HG03575 (cell line): ENCODE data around the gene E4F1.
"Not testable (repeated sequence)": the region's sequence is repeated elsewhere in the genome, so short reads cannot be mapped to it uniquely, and the experiment has no call there.

Experiments used
- ATAC-seq: cut with Tn5 transposase; IDR thresholded peaks from one replicate; pipeline ENCODE4 v1.9.1; 2021; ENCODE audit not compliant: unreplicated experiment, insufficient number of reproducible peaks, low FRiP score; ENCODE audit errors: extremely low read depth

E4F1 gene

GRCh38 chr16:2237102-2237482 lies 13.7 kb downstream of the E4F1 start:
- ATAC-seq: no peak

- ATAC-seq: no peak
Measured at GRCh38 chr16:2237493-2238149, 14.2 kb downstream of the E4F1 start.

GRCh38 chr16:2238150-2238837 lies 14.9 kb downstream of the E4F1 start:
- ATAC-seq: no peak

DNA sequence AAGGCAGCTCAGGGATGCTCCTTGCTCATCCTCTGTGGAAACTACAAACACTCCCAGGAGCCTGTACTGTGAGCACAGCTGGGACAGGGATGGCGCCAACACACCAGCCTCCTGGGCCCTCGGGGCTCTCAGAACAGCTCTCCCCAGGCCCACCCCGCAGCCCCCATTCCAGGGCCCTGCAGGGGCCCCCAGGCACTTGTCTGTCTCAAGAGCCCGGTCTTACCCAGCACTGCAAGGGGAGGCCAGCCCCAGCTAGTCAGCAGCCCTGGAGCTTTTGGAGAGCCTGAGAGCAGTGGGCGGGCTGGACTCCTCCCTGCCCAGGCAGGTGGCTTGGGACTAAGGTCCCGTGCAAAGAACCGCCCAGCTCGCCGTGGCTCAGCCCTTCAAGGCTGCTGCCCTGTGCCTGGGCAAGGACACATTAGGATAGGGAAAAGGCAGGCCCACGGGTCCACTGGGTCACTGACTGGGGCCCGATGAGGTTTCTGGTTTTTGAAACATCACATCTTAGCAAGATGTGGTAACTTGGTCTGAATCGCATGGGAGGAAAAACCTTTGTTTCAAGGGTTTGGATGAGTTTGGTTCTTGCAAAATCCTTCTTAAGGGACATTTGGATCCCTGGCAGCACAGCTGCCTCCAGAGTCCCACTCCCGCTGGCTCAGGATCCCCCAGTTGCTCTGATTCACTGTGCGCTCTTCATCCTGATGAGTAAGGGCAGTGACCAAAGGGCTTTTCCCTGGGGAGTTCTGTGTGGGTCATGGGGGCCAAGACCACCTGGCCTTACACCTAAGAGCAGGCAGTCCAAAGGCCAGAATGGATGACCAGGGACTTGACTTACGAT lies 15.7 kb downstream of the E4F1 start:
- ATAC-seq: no peak

- ATAC-seq: not testable (repeated sequence)
Measured at GRCh38 chr16:2240331-2240730, 16.9 kb downstream of the E4F1 start.

GRCh38 chr16:2242598-2242997 lies 19.2 kb downstream of the E4F1 start:
- ATAC-seq: no peak

DNA sequence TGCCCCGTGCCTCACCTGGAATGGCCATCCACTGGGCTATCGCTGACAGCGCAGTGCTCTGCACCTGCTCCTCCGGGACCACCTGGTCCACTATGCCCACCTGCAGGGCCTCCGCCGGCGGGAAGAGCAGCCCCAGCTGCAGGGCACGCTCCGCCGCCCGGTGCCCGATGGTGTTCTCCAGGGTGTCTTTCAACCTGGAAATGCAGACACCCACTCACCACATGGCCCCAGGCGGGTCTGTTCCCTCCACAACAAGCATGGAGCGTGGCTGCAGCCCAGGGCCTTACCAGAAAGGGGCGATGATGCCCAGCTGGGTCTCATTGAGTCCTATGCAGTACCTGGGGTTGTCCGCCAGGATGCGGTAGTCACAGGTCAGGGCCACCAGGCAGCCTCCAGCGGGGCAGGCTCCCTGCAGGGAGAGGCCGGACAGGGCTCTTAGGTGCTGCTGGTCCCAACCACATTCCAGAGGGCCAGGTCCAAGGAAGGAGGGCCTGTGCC lies 19.7 kb downstream of the E4F1 start:
- ATAC-seq: no peak

DNA sequence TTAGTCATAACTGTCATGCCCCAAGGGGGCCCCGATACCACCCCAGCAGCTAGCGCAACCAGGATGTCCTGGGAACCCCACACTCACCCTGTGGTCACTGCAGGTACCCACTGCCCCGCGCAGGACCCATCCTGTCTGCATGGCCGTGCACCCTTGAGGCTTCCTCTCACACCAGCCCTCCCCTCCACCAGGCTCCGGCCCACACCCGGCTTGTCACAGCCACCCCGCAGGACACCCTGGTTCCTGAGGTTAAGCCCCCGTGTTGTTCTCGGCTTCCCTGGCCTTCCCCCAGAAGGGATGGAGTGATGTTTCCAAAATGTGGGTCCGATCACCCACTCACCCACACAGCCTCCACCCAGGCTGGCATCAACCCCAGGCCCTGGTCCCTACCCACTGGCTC lies 20.4 kb downstream of the E4F1 start:
- no peak for ATAC-seq

- no peak for ATAC-seq
Measured at GRCh38 chr16:2244301-2244700, 20.9 kb downstream of the E4F1 start.

- no peak for ATAC-seq
Measured at GRCh38 chr16:2244926-2245795, 21.8 kb downstream of the E4F1 start.

DNA sequence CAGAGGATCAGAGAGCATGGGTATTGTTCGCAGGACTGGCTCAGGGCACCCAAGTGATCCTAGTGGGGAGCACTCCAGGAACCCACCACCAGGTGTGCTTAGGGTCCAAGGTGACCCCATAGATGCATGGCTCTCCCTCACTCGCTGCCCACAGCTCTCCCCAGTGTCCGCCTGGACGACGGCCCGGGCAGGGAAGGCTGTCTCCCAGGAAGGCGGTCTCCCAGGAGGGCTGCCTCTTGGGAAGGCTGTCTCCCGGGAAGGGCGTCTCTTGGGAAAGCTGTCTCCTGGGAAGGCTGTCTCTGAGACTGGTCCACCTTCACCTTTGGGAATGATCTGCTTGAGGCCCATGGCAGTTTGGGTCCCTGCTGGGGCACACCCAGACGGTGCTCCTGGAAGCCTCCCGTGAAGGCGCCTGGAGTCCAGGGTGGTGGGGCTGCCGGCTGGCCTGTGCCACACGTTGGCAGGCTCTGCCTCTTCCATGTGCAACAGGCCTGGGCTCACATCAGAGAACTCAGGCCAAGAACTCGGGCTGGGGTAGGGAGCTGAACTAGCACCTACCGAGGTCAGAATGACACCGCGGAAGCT lies 23.0 kb downstream of the E4F1 start:
- no peak for ATAC-seq

- ATAC-seq: no peak
Measured at GRCh38 chr16:2250652-2251295, 27.4 kb downstream of the E4F1 start.

GRCh38 chr16:2251296-2252111 lies 28.1 kb downstream of the E4F1 start, which contains the start of gene ECI1:
Gene ECI1 (minus strand): TSS chr16:2251587. CDS start chr16:2251566, 21 bp downstream.
- ATAC-seq: no peak

GRCh38 chr16:2252806-2253148 lies 29.4 kb downstream of the E4F1 start:
- no peak for ATAC-seq

DNA sequence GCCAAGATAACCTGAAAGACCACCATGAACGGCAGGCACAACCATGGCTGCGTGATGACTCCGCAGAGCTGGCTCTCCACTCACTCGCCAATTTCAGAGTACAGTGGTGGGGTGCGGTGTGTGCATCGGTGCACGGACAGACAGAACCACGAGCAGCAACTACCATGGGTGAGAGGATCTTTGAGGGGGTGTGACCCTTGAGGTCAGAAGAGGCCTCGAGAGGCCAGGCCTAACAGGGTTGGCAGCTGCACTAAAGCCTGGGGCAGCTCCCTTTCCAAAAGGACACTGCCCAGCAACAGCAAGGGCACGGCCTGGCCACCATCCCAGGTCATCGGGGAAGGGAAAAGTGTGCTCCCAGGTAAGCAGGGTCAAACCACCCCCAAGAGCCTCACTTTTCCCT lies 29.9 kb downstream of the E4F1 start:
- ATAC-seq: no peak

- ATAC-seq: no peak
Measured at GRCh38 chr16:2256531-2257140, 33.2 kb downstream of the E4F1 start.

DNA sequence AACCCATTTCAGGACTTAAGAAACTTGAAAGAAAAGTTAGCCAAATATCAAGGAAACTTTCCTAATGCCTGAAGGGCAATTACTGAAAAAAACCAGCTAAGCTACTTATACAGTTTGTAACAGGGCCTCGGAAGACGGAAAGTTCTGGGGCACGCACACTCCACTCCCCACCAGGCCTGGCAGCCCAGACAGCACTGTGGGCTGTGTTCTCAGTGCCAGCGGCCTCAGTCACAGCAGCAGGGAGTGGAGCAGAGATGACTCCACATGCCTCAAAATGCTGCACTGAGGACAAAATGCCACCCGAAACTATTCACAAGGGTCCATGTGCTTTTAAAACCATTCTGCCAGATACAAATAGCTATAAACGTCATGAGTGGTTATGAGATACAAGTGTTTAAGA lies 34.3 kb downstream of the E4F1 start:
- ATAC-seq: no peak
